ENCODE measurements around the gene SYNPR.

The SYNPR gene

GRCh38 chr3:63563572-63563971 is 285.5 kb downstream of the SYNPR start:
- no peak overlapping the region for H3K4me3 ChIP-seq (replicated peaks; ENCODE audit: low read depth, low read length)
- TF ChIP-seq CTCF (IDR thresholded peaks at IDR 0.05; ENCODE audit: insufficient read depth, low read length, poor library complexity, severe bottlenecking) = no peak
- no peaks in the 10 kb centered on the region for H3K27me3 ChIP-seq (replicated peaks; ENCODE audit: control insufficient read depth, insufficient read depth, low read length)
- H3K36me3 ChIP-seq (ENCODE audit: control insufficient read depth, insufficient read depth, low read length) = no peaks in the 10 kb centered on the region
- no peak for DNase-seq (ENCODE audit: extremely low read depth, insufficient read length)

- TF ChIP-seq CTCF (IDR thresholded peaks at IDR 0.05; ENCODE audit: insufficient read depth, low read length, poor library complexity, severe bottlenecking) = no peak
Measured at GRCh38 chr3:63565220-63565619, 287.1 kb downstream of the SYNPR start.

GRCh38 chr3:63571682-63572081 is 293.6 kb downstream of the SYNPR start:
- no peaks in the 10 kb centered on the region for H3K27me3 ChIP-seq (replicated peaks; ENCODE audit: control insufficient read depth, insufficient read depth, low read length)
- no peak for TF ChIP-seq CTCF (IDR thresholded peaks at IDR 0.05; ENCODE audit: insufficient read depth, low read length, poor library complexity, severe bottlenecking)
- H3K4me3 ChIP-seq (replicated peaks; ENCODE audit: low read depth, low read length) = no peak overlapping the region
- H3K36me3 ChIP-seq (ENCODE audit: control insufficient read depth, insufficient read depth, low read length) = no peaks in the 10 kb centered on the region
- DNase-seq (ENCODE audit: extremely low read depth, insufficient read length) = no peak

More at GRCh38 chr3:63565220-63565619, 287.1 kb downstream of the SYNPR start:
- no peaks in the 10 kb centered on the region for H3K36me3 ChIP-seq (ENCODE audit: control insufficient read depth, insufficient read depth, low read length)
- DNase-seq (ENCODE audit: extremely low read depth, insufficient read length) = no peak
- H3K27me3 ChIP-seq (replicated peaks; ENCODE audit: control insufficient read depth, insufficient read depth, low read length) = no peaks in the 10 kb centered on the region
- H3K4me3 ChIP-seq (replicated peaks; ENCODE audit: low read depth, low read length) = no peak overlapping the region

GRCh38 chr3:63576846-63577245 is 298.7 kb downstream of the SYNPR start:
- H3K4me3 ChIP-seq (replicated peaks; ENCODE audit: low read depth, low read length) = no peak overlapping the region
- DNase-seq (ENCODE audit: extremely low read depth, insufficient read length) = no peak
- no peak for TF ChIP-seq CTCF (IDR thresholded peaks at IDR 0.05; ENCODE audit: insufficient read depth, low read length, poor library complexity, severe bottlenecking)

GRCh38 chr3:63578858-63579257 is 300.8 kb downstream of the SYNPR start:
- Histone ChIP-seq H3K27me3 (replicated peaks; ENCODE audit: control insufficient read depth, insufficient read depth, low read length) (no peaks in the 10 kb centered on the region), H3K36me3 (ENCODE audit: control insufficient read depth, insufficient read depth, low read length) (no peaks in the 10 kb centered on the region), H3K4me3 (replicated peaks; ENCODE audit: low read depth, low read length) (no peak overlapping the region)
- TF ChIP-seq CTCF (IDR thresholded peaks at IDR 0.05; ENCODE audit: insufficient read depth, low read length, poor library complexity, severe bottlenecking) = no peak
- no peak for DNase-seq (ENCODE audit: extremely low read depth, insufficient read length)

More at GRCh38 chr3:63576846-63577245, 298.7 kb downstream of the SYNPR start:
- Histone ChIP-seq H3K27me3 (replicated peaks; ENCODE audit: control insufficient read depth, insufficient read depth, low read length) (no peaks in the 10 kb centered on the region), H3K36me3 (ENCODE audit: control insufficient read depth, insufficient read depth, low read length) (no peaks in the 10 kb centered on the region)

GRCh38 chr3:63580151-63580550 is 302.0 kb downstream of the SYNPR start:
- TF ChIP-seq CTCF (IDR thresholded peaks at IDR 0.05; ENCODE audit: insufficient read depth, low read length, poor library complexity, severe bottlenecking) = no peak
- no peak for DNase-seq (ENCODE audit: extremely low read depth, insufficient read length)
- no peaks in the 10 kb centered on the region for H3K27me3 ChIP-seq (replicated peaks; ENCODE audit: control insufficient read depth, insufficient read depth, low read length)
- no peak overlapping the region for H3K4me3 ChIP-seq (replicated peaks; ENCODE audit: low read depth, low read length)
- no peaks in the 10 kb centered on the region for H3K36me3 ChIP-seq (ENCODE audit: control insufficient read depth, insufficient read depth, low read length)

Data from GM06990 (cell line).